ENCODE measurements around the gene BRSK2.

The BRSK2 gene

DNA sequence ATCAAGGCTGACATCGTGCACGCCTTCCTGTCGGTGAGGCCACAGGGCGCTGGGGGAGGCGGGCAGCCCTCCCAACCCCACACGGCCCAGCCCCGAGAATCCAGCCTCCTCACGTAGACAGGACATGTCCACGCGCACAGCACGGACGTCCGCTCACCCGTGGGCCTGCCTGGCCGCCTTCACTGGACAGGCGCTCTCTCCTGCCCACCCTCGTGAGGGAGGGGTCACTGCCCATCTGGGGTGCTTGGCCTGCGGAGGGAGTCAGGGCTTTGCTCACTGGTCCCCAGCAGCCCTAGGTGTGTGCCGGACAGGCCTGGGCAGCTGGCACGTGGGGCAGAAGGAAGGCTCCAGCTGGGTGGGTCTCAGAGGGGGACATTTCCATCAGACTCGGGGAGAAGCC is 64.8 kb downstream of the BRSK2 start:
- no peak for DNase-seq (ENCODE audit: low read depth)

DNA sequence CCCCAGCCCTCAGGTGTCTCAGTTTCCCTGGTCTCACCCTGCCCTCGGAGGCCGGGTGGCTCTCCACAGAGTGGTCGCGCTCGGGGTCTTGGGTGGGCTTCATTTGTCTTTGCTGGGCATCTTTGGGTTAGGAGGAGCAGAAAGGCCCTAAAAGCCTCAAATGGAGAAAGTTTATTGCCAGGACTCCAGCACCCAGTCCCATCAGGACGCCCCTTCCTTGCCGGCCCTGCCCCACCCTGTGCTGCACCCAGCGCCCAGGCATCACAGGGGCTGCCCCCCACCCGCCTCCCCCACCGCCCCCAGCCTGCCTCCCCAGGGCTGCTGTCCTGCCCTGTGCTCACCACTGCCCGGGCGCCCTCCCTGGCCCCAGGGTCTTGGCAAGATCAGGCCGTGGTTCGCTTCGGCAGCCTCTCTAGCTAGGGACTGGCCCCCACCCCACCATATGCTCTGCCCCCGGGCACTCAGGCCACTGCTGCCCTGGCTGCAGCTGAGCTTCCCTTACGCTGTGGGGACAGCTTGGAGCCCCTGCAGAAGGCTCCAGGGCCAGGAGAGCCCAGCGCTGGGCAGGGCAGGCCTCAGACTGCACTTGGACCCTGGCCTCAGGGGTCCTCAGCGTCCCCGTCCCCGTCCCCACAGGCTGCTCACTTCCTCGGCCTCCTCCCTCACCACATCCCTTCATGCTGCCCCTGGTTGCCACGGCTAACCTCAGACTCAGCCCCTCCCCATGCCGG is 65.5 kb downstream of the BRSK2 start:
- no peak for DNase-seq (ENCODE audit: low read depth)

DNA sequence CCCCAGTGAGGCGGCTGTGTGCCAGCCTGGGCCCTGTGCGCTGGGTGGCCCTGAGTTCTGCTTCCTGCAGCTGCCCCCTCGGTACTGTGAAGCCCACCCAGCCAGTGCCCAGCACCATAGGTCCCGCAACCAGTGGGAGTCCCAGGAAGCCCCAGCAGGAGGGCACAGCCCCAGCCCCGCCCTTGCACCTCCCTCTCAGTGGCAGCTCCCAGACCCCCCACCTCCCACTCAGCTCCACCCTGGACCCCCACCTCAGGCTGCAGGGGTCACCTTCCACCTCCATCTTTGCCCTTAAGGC is 66.0 kb downstream of the BRSK2 start:
- DNase-seq (ENCODE audit: low read depth) = no peak

DNA sequence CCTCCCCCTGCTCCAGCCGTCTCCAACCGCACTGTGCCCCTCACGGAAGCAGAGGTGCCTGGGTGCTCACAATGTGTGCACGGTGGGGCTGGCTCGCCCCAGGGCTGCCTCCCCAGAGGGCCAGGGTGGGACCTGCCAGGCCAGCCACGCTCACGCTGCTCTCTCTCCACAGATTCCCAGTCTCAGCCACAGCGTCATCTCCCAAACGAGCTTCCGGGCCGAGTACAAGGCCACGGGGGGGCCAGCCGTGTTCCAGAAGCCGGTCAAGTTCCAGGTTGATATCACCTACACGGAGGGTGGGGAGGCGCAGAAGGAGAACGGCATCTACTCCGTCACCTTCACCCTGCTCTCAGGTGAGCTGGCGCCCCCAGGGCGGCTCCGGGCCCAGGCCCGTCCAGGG is 66.4 kb downstream of the BRSK2 start:
- no peak for DNase-seq (ENCODE audit: low read depth)

DNA sequence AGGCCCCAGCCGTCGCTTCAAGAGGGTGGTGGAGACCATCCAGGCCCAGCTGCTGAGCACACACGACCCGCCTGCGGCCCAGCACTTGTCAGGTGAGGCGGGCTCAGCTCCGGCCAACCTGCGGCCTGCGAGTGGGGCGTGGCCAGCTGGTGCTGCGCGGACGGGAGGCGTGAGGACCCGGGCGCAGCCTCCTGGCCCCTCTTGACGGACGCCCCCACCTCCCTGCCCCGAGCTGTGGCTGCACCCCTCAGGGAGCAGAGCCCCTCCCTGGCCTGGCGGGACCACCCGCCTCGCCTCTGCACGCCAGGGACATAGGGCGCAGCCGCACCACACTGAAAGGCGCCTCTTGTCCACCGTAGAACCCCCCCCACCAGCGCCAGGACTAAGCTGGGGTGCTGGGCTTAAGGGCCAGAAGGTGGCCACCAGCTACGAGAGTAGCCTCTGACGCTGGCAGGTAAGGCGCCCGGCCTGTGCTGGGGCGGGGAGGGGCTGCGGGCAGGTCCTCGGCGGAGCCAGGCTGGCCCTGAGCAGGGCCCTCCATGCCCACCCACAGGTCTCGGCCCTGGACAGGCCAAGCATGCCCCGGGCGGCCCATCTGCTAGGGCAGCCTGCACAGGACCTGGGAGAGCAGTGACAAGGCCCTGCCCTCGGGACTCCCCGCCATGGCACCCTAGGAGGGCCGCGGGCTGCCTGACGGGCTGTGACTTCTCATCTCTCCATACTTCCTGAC is 67.0 kb downstream of the BRSK2 start:
- no peak for DNase-seq (ENCODE audit: low read depth)

DNA sequence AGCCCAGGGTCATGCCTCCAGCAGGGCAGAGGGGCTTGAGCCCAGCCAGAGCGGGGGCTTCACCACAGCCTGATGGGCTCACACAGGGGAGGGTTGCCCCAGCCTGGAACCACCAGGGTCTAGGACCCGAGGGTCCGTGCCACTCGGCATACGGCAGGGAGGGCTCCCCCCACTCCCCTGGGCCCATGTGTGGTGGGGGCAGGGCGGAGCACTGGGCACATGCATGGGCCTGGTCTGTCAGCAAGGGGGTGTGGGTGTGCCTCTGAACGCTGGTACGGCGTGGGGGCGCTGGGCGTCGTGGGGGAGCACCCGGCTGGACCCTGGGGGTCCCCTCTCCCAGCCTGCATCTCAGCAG is 67.6 kb downstream of the BRSK2 start:
- no peak for DNase-seq (ENCODE audit: low read depth)

DNA sequence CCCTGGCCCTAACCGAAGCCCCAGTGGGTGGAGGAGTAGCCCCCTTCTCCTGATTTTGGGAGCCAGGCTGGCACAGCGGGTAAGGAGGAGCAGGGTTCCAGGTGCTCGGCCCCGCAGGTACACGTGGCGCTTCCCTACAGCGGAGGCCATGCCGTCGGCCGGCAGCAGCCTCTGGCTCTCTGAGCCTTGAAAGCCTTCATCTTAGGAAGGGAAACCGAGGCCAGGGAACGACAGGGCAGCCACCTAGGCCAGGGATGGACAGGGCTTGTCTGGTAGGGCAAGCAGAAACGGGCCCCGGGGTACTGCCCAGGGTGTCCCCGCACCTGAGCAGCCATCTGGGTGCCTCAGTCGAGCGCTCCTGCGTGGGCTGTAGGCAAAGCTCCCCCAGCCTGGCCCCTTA is 68.1 kb downstream of the BRSK2 start:
- no peak for DNase-seq (ENCODE audit: low read depth)

DNA sequence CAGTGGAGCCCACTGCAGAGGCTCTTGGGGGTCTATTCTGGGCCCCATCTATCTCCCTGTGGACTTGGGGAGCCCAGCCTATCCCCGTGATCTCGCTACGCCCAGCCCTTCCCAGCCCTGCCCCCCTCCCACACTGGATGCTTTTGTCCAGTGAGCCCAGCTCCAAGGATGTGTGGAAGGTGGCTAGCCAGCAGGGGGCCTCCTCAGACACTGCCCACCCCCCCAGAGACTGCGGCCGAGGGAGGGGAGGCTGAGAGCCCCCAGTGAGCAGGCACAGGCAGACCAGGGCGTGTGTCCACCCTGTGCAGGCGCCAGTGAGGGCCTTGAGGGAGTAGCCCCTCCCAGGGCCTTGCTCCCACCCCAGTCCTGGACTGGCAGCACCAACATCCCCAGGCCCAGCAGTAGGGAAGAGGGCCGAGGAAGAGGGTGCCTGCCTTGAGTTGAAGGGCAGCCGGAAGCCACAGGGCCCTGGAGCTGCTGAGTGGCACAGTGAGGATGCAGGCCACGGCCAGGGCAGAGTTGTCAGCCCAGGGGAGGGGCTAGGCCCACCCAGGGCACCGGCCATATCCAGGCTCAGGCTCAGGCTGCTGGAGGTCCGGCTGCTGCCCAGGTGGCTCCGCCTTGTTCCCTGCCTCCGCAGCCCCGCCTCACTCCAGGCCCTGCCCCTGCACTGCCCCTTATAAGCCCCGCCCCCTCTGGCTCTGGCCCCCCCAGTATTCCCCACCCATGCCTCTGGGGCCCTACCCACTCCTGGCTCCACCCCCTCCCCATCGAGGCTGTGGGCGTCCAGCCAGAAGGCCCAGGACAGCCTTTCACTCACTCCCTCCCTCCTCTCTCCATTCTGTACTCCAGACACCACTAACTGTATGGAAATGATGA is 68.8 kb downstream of the BRSK2 start:
- no peak for DNase-seq (ENCODE audit: low read depth)

DNA sequence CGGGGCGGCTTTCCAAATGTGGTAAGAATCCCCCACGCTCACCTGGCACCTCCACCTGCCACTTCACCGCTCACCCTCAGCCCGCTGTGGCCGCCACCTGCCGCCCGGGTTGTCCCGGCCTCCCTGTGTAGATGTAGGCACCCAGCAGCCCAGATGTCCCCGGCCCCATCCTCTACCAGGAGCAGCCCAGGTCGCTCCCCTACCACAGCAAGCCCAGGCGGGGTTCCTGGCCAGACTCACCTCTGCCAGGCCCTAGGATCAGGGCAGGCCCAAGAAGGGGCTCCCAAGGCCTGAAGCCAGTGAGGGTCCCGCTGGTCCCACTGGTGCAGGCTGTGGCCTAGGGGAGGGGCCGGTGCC is 69.5 kb downstream of the BRSK2 start:
- no peak for DNase-seq (ENCODE audit: low read depth)

DNA sequence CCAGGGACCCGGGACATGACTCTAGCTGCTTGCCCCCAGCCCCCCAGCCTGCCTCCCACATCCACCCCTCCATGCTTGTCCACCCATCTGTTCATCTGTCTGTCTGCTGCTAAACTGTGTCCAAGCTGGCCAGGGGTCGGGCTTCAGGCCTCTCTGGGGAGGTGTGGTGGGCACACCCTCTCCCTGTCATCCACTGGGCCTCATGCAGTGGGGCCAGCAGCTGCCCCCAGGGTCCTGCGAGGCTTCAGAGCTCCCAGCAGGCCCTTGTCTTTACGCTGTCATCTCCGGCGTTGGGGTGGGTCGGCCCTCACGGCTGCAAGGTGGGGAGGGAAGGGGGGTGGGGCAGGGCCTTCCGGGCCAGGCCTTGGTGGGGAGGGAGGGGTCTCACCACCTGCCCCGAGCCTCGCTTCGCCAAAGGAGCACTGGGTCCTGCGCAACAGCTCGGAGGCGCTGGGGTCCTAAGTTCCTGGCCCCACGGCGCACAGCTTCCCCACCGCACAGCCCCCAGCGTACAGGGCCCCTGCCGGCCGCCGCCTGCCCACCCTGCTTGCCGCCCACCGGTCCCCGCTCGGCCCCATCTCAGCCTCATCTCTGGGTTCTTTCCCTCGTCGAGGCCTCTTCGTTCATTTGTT is 70.1 kb downstream of the BRSK2 start:
- no peak for DNase-seq (ENCODE audit: low read depth)

DNA sequence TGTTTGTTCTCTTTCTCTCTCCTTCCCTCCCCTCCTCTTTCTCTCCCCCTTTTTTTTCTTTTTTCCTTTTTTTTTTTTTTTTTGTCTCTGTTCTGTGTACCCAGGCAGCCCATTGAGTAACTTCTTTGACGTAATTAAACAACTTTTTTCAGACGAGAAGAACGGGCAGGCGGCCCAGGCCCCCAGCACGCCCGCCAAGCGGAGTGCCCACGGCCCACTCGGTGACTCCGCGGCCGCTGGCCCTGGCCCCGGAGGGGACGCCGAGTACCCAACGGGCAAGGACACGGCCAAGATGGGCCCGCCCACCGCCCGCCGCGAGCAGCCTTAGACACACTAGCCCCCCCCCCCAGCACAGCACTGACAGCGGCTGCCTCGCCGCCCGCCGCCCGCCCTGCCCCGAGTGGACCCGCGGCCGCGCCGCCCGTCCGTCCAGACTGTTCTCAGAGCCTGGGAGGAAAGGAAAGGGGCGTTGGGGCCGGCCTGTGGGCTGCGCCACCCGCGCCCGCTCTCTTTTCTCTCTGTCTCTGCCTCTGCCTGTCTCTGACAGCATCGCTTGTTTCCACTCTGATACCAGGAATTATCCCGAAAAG is 70.8 kb downstream of the BRSK2 start:
- DNase-seq (ENCODE audit: low read depth) = no peak

DNA sequence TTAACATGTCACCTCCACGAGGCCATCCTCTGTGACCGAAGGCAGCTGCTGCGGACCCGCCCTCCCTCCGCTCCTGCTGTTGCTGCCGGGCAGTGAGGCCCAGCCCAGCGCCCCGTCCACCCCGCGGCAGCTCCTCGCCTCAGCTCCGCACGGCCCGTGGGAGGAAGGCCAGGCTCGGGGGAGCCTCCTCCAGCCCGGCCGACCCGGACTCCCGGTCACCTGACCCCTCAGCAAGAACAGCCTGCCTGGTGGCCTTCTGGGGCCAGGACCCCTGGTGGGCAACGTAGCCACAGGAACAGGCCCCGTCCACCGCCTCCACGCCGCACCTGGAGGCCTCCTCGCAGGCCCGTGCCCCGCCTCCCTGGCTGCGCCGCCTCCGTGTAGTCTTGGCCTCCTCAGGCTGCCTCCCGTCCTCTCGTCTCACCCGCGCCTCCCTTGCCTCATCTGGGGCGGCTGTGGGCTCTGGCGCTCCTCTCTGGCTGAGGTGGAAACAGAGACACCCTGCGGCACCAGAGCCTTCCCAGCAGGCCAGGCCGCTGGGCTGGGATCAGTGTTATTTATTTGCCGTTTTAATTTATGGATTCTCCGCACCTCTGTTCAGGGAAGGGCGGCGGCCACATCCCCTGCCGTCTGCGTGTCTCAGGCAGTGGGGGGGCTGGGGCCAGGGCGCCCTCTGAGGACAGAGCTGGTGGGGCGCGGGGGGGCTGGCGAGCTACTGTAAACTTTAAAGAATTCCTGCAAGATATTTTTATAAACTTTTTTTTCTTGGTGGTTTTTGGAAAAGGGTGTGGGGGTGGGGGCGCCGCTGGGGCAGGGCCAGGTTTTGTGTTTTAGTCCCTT is 71.5 kb downstream of the BRSK2 start:
- no peak for DNase-seq (ENCODE audit: low read depth)

DNA sequence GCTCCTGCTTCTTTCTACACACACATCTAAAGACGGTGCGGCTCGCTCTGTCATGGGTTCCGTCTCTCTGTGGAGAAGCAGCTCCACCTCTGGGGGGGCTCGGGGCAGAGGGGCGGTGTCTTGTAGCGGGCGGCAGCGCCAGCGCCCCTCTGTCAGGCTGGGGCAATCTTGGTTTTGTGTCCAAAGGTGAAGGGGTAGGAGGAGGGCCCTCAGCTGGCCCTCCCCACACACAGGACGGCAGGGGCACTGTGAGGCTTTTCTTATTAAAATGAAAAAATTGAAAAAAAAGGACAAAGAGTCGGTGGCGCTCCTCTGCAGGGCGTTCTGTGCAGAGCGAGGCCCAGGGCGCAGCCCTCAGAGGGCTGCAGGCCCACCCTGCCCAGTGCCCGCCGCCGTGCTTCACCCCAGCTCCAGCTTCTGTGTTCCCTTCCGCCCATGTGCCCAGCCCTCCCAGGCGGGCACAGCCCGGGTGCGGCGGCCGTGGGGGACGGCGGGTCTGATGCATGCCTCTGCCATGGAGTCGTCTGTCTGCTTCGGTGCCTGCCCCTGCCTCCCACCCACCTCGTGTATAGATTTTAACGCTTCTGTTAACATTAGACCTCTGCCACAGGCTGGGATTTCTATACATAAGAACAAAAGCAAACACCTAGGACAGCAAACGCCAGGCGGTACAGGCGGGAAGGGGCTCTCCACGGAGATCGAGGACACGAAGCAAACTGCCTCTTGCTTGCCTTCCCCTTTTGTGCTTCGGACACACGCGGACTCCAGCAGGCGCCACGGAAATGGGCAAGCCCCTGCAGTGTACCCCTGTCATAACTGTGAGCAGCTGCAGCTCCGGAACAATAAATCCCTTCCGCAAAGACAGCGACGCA is 72.3 kb downstream of the BRSK2 start:
- no peak for DNase-seq (ENCODE audit: low read depth)

DNA sequence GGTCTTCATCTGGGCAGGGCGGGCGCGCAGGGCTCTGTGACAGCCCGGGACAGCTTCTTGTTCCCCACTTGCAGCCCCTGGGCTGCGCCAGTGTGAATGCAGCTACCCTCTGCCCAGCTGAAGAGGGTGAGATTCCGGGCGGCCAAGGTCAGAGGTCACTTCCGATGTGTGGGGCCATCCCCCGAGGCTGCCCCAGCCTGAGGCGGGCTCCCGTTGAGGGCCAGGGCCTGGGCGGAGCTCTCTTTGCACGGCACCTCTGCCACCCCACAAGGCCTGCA is 72.9 kb downstream of the BRSK2 start:
- no peak for DNase-seq (ENCODE audit: low read depth)

DNA sequence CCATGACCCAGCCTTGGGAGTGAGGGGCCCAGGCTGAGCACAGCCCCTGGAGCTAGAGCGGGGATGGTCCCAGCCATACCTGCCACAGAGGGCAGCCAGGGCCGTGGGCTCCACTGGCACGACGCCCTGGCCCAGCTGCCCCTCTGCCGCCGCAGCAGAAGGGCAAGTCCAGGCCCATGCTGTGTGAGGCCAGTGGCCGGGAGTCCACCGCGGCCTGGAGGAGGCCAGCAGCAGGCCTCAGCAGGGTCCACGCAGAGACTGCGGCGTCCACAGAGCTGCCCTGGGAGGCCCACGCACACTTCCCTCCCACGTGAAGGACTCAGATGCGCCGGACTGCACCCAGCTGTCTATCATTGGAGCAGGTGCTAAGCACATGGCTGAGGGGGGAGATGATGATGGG is 73.3 kb downstream of the BRSK2 start:
- DNase-seq (ENCODE audit: low read depth) = no peak

DNA sequence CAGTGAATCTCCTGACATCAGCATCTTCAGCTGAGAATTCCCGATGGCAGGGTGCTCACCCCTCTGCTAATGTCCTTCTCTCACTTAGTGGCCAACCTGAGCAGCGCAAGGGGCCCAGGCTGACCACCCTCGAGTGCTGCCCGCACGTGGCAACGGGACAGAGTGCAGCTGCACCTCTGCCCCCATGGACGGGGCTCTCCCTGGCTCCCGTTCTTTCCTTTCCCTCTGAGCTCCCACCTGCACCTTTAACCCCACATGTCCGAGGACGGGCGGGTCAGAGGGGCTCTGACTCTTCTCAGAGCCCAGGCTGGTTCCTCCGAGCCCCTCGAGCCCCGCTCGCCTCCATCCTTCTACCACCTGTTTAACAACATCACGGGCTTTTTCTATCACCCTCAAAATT is 77.0 kb downstream of the BRSK2 start:
- no peak for DNase-seq (ENCODE audit: low read depth)

DNA sequence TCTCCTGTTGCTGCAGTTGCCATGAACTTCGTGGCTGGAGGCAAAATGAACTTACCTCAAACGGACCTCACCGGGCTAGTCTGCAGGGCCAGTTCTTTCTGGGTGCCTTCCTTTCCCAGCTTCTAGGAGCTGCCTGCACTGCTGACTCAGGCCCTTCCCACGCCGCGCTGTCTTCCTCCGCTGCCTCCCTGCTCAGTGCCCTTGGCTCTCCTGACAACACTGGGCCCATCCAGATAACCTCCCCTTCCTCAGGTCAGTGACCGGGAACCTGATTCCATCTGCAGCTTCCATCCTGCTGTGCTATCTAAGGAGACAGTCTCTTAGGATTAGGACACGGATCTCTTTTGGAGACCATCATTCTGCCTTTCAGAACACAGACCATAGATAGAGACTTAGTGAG is 77.5 kb downstream of the BRSK2 start:
- no peak for DNase-seq (ENCODE audit: low read depth)

DNA sequence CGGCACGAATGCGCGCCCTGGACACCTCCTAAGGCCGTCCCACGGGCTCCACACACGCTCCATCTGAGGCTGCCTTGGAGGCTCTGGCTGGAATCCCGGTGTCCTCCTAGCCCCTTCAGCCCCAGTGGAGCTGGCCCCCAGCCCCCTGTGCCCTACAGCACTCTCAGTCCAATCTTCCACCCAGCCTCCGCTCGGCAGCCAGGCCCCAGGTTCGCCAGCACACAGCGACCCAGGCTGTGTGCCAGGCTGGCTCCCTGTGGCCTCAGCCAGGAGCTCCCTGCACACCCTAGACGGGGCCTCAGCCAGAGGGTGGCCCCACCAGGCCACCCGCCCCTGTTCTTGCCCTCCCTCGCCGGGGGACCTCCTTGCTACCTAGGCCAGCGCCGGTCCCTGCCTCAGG is 78.3 kb downstream of the BRSK2 start:
- DNase-seq (ENCODE audit: low read depth) = no peak

DNA sequence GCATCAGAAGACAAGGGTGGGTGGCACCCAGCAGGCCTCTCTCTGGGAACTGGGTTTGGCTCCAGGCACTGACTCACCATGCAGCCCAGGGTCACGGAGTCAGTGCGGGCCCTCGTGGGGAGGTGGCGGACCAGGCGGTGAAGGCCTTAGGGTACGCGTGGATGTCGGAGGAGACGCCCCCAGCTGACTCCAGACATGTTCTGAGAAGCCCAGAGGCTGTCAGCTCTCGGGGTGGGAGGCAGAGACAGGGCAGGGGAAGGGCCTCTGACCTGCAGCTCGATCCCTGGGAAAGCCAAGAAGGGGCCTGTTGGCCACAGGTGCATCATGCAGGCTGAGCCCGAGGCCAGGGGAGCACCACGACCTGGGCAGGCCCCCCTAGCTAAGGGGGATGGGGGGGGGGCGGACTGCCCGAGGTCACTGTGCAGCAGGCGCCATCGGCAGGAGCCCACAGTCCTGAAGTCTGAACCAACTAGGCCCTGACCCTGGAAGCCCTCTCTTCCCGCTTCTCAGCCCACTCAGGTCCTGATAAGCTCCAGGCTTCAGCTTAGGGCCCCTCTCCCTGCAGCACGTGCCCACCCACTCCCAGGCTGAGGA is 78.8 kb downstream of the BRSK2 start:
- no peak for DNase-seq (ENCODE audit: low read depth)

DNA sequence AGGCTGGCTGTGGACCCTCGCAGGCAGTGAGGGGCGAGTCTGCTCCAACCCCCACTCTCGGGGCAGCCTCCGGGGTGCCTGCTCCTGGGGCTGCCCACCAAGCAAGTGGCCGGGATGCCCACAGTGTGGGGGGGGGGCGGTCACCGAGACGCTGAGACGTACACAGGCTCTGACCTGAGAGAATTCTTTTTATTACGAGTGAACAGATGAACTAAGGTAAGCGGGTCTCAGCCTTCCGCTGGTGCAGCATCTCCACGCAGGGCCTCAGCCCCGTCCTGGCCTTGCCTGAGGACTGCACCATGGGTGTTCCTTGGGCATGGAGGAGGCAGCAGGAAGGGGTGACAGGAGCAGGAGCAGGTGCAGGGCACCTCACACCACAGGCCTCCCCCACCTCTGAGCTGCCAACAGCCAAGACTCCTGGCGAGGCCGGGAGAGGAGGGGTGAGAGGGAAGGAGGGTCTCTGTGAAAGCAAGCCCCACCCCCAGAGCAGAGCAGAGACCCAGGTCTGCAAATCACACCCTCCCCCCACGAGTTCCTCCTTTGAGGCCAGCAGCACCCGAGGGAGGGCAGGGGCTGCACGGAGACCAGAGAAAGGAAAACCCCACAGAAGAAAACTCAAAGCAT is 79.7 kb downstream of the BRSK2 start:
- no peak for DNase-seq (ENCODE audit: low read depth)

All from stimulated activated CD8-positive, alpha-beta memory T cell treated with anti-CD3 and anti-CD28 coated beads, Interleukin-12 subunit alpha, Interleukin-12 subunit beta, amount 100 ng/mL, for 1 hour (primary cell).